Fibroblast of the aortic adventitia (primary cell): ENCODE results near the gene TGFB1I1. TPM values are rescaled to one million over a fixed set of nuclear protein-coding genes. Genes with fewer than 3 reads are reported as not detected.

Source experiments
- DNase-seq: peaks from one replicate; pipeline ENCODE4 v3.0.0-alpha.2; 2010; ENCODE audit warnings: low read depth
- H3K4me3 ChIP-seq: 2 replicates; pipeline ENCODE4 v1.5.1; 2011; ENCODE audit warnings: low read depth, mild to moderate bottlenecking, control low read depth, low read length, moderate library complexity
- CTCF ChIP-seq: IDR thresholded peaks from 2 replicates; pipeline ENCODE4 v1.5.1; 2011; ENCODE audit warnings: mild to moderate bottlenecking, low read length, control low read depth, inconsistent platforms; ENCODE audit not compliant: insufficient read depth
- total RNA-seq: library from RNA; depleted of rRNA; stranded (reverse); fragments of >200 nt; gene quantifications from 2 replicates; pipeline ENCODE4 v1.2.3, GENCODE V29; 2012; ENCODE audit warnings: low replicate concordance

The TGFB1I1 gene
- total RNA-seq, 1 donor = 56.7 TPM

- no peak for DNase-seq
- no peak for TF ChIP-seq CTCF
- H3K4me3 ChIP-seq = no peak overlapping the region
Observed at GRCh38 chr16:31489298-31489564, 17.3 kb downstream of the TGFB1I1 start.

- no peak for DNase-seq
- no peak for TF ChIP-seq CTCF
- H3K4me3 ChIP-seq = no peak overlapping the region
Observed at GRCh38 chr16:31489616-31490584, 17.9 kb downstream of the TGFB1I1 start.

- TF ChIP-seq CTCF = no peak
- H3K4me3 ChIP-seq = no peak overlapping the region
- no peak for DNase-seq
Observed at GRCh38 chr16:31491778-31492418, 19.9 kb downstream of the TGFB1I1 start.

- DNase-seq = no peak
- no peak for TF ChIP-seq CTCF
- no peak overlapping the region for H3K4me3 ChIP-seq
Observed at GRCh38 chr16:31493506-31494125, 21.7 kb downstream of the TGFB1I1 start.

GRCh38 chr16:31496670-31497069 is 24.7 kb downstream of the TGFB1I1 start:
- H3K4me3 ChIP-seq = no peak overlapping the region
- no peak for TF ChIP-seq CTCF
- no peak for DNase-seq

- TF ChIP-seq CTCF = no peak
- H3K4me3 ChIP-seq = no peak overlapping the region
- DNase-seq = no peak
Observed at GRCh38 chr16:31498493-31498892, 26.5 kb downstream of the TGFB1I1 start.
